GM19372 (cell line): ENCODE results near the gene DBI.

Source experiments
- ATAC-seq: cut with Tn5 transposase; IDR thresholded peaks from one replicate; pipeline ENCODE4 v1.9.1; 2021; ENCODE audit warnings: mild to moderate bottlenecking, low read depth, moderate library complexity; ENCODE audit not compliant: unreplicated experiment

The DBI gene

DNA sequence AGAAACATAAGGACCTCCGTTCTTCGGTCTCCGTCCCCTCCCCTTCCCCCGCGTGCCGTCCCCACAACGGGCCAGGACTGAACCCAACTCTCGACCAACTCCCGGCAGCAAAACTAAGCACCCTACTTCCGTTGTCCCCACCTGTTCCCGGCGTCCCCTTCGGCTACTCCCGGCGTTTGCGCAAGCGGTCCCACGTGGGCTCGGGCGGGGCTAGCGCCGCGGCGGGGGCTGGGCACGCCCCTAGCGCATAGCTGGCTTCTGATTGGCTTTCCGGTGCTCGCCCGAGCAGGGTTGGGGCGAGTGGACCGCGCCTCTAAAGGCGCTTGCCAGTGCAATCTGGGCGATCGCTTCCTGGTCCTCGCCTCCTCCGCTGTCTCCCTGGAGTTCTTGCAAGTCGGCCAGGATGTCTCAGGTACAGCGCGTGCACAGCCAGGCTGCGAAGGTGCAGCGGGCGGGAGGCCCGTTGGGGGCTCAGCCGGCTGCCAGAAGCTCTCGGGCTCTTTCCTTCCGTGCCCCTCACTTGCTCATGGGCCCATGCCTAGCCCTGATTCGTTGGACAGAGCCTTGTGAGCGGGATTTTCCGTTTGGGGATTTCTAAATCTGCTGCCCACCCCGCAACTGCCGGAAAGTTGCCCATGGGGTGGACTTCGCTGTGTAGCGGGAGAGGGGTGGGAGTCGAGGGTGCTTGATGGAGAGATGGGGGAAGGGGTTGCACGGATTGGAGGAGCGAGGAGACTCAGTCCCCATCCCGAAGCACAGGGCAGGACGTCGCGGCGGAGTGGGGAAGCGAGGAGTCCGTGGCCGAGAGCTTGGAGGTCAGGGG is at the start of gene DBI, which contains the start of gene C2orf76:
Gene DBI (plus strand): TSS at position 329 of the 823 bp plus-strand sequence. CDS start 75 bp downstream, at position 404.
Gene C2orf76 (minus strand): TSS at position 186 of the 823 bp plus-strand sequence. CDS start 26,875 bp downstream, outside the sequence.
- peak; percentile 93 for ATAC-seq

DNA sequence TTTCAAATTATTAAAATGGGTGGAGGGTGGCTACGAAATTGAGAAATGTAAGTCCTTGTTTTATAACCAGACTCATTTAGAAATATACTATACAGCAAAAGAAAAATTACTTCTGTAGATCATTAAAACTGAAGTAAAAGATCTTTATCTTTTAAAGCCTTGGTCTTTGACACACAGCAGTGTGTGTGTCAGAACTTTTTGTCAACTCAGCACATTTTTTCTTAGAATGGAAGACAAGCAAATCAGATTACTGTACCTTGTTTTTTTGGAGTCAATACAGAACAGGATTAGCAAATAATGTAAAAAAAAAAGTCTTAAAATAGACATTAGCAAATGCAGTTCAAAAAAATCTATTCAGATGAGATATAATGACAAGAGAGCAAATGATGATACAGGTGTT is 49.2 kb upstream of the DBI start:
- ATAC-seq, result no peak

DNA sequence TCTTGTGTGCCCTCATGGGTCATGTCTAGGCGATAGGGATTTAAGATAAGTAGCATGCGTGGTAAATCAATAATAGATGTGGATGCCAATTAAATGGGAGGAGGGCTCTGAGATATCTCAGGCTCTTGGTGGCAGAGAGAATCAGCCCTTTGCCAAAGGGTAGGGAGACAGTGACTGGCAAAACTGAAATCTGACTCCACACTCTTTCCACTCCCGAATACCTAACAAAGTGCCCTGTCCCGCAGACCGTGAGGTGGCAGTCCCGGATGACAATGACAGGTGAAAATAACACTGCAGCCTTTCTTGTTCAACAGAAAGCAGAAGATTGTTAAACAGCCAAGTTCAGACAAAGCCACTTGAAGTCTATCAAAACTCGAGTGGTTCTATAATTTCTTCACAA is 47.2 kb upstream of the DBI start:
- ATAC-seq, result no peak

DNA sequence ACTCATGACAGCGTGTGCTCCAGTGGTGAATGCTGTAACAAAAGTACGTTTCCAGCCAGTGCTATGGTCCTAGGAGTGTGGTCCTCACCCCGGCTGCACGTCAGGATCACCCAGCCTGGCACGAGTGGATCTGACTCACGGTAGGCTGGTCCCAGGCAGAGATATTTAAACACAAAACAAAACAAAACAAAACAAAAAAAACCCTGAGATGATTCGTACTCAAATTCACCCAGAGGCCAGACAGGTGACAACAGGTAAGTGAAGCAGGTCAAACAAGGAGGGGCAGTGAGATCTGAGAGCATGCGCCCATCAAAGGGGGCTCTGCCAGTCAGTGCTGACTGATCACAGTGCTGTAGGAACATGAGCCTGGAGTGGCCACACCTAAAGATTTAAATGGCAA is 43.3 kb upstream of the DBI start:
- ATAC-seq, result no peak

DNA sequence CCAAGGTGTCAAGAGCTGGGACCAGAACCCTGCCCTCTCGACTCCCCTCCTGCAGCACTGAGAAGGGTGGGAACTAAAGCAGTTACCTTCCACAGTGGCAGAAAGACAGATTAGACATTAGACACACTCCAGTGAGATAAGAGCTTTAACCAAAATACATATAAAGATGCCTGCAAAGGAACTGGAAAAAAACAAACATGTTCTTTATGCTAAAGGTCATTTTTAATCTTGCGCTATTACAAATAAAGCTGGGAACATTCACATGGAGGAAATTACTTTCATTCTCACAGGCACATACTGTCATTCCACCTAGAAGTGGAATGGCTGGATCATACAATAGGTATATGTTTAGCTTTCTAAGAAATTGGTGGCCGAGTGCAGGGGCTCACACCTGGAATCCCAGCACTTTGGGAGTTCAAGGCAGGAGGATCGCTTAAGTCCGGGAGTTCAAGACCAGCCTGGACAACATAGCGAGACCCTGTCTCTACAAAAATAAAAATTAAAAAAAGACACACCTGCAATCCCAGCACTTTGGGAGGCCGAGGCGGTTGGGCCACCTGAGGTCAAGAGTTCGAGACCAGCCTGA is 42.0 kb upstream of the DBI start:
- no peak for ATAC-seq

DNA sequence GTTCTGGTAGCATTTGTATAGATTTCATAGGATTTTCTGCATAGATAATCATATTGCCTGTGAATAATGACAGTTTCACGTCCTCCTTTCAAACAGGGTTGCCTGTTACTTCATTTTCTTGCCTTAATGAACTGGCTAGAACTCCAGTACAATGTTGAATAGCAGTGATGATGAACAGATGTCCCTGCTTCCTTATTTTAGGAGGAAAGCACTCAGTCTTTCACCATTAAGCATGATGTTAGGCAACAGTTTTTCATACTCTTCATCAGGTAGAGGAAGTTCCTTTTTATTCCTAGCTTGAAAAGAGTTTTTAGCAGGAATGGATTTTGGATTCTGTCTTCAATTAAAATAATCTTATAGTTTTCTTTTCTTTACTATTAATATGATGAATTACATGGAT is 39.8 kb upstream of the DBI start:
- ATAC-seq, result no peak

DNA sequence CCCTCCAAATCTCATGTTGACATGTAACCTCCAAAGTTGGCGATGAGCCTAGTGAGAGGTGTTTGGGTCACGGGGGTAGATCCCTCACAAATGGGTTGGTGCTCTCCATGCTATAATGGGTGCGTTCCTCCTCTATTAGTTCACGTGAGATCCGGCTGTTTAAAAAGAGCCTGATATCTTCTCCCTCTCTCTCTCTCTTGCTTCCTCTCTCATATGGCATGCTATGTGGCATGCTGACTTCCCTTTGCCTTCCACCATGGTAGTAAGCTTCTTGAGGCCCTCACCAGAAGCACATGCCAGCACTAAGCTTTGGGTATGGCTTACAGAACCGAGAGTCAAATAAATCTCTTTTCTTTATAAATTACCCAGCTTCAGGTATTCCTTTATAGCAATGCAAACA is 39.3 kb upstream of the DBI start:
- ATAC-seq, result no peak

DNA sequence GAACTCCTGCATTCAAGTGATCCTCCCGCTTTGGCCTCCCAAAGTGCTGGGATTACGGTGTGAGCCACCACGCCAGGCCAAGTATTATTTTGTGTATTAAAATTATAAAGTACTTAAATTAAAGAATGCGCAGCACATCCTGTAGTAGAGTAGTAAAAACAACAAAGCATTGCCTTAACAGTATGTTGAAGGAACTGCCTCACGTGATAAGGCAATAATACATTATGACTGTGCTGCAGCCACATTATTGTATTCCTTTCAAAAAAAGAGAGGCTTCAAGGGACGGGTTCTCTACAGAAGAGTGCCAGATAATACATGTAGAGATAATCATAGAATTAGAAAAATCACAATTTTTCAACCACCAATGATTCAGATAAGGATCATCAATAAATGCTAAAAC is 33.8 kb upstream of the DBI start:
- ATAC-seq, result no peak

DNA sequence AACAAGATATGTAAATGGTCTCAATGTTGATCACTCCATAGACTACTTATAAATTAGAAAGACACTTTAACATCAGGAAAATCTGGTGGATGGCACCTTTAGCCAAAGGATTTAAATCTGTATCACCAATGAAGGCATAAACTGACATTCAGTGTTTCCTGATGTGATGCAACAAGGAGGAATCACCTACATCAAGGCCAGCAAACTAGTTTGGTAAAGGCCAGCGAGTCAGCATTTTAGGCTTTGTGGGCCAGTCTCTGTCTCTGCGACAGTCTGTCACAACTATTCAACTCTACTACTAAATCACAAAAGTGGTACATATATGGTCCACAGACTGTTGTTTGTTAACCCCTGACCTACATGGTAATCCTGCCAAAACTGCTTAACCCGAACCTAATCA is 33.4 kb upstream of the DBI start:
- no peak for ATAC-seq

DNA sequence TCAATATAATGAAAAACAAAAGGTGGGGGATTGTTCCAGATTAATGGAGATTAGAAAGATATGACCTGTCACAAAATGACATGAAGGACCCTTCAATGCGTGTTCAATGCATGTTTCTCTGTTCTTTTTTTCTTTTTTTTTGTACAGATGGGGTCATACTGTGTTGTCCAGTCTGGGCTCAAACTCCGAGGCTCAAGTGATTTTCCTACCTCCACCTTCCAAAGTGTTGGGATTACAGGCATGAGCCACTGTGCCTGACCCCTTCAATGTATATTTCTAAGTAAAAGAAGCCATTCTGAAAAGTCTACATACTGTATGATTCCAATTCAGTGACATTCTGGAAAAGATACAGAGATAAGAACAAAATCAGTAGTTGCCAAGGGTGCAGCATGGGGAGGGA is 32.9 kb upstream of the DBI start:
- no peak for ATAC-seq

DNA sequence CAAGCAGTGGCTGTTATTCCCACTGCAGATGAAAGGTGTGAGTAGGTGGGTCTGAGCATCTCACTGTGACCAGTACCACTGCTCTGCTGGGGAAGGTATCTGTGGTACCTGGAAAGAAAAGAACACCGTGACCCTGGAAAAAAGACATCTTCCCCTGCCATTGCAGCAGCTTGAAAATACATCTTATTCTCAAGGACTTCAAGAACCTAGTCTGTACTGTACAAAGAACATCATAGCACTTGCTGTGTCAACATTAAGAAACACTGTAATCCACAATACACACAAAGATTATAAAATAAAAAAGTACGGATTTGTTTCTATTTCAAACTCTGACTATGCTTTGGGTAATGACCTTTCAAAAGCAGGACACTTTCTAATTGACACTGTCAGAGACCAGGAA is 29.0 kb upstream of the DBI start:
- ATAC-seq, result no peak

DNA sequence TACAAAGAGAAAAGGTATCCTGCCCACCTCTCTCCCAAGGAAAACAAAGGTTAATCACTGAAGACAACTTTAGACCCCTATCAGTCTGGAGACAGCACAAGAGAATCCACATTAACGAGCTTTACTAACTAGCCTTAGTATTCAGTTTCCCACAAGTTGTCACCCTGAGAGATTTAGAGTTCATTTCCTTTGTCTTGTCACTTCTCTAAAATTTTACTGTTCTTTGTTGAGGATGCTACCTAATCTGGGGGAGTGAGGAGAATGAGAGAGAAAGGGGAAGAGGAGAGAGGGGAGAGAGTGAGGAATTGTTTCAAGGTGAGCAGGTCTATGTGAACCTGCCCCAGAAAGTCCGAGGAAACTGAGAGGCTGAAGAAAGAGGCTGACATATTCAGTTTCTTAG is 28.5 kb upstream of the DBI start:
- ATAC-seq, result no peak

DNA sequence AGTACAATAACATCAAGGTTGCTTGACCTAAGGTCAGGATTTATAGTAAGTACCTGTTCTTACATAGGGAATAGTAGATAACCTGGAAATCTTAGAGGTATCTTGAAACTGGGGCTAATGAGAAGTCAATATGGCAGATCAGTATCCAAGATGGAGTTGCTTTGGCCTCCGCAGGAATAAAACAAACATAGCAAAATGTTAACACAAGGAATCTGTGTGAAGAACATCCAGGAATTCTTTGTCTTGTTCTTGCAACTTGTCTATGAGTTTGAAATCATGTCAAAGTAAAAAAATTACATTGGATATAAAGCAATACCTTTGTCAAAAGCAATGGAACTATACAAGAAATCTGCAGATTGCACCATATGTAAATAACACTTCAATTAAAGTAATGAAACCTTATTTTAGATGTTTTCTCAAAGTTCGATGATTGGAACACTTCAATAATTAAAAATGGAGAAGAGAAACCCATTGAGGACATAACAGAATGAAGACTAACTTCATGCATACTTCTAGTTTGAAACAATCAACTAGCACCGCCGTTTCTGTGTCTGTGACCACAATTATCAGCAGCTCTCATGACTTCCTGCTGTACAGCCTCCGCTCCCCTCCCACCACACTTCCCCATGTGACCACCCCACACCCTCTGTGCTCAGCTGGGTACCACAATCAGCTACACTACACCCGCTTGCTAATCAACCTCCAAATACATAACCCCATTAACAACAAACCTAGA is 27.8 kb upstream of the DBI start:
- peak; percentile 100 for ATAC-seq

DNA sequence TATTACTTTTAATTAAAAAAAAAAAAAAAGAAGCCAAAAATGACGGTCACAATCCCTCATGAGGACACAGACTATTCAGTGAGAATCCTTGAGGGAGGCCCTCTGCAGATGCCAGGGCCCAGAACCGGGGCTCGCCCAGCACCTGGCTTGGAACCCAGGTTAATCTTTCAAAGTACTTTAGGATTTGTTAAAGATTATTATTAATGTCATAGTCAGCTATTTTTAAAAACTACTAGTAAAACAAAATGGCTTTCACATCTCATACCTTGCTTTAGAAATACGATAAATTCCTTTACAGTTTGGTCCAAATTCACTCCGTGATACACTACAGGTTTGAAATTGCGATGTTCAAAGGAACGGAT is 27.2 kb upstream of the DBI start:
- no peak for ATAC-seq

DNA sequence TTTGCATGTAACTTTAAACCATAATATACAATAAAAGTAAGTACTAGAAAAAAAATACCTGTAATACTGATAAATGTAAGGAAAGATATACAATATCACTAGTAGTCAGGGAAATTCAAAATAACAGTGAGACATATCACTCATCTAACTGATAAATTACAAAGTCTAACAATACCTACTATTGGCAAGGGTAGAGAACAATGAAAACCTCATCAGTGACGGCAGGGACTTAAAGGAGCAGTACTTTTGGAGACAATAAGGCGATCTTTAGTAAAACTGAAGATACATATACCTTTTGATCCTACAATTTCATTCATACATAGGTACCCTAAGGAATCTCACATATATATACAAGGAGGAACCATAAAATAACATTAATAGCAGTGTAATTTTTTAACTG is 25.1 kb upstream of the DBI start:
- no peak for ATAC-seq

DNA sequence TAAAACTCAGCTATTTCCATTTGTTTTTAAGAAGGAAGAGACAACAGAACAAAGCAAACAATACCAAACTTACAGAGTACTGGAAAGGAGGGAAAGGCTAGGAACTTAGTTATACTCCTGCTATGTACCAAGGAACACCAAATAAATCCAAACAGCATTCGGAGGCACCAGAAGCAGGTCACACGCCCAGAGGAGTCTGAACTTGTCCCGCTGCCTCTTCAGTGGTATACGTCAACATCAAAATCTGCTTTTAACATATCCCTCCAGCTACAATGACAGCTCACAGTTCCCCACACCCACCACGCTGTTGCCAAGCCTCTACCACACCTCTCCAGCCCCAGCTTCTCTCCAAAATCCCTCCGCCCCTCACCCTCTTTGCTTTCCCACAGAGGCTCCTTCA is 17.5 kb upstream of the DBI start:
- no peak for ATAC-seq

DNA sequence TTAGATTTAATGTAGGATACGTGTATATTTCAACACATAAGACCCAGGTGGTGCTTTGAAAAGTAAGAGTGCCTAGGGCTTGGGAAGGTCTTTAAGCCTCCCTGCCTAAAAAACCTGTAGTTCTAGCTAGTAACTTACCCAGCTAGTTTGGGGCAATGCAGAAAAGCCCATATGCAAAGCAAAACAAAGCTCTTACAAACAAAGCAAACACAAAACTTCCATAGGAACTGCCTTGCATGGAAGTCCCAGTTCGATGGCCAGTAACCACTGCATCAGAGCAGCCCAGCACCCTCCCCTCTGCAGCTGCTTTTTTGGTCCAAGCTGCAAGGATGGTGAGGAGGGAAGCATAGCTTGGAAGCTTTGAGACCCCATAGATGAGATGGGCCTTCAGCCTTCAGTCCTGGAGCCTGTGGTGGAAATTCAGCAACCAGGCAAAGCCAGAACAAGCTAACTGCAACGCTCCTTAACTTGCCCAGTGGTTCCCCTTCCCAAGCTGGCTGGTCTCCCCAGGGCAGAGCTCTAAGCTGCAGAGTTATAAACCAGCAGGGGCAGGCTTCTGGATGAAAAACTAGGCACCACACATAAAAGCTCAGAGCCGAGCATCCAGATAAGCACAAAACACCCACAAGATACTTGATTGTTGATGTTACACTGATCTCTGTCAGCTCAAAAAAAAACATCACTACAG is 16.3 kb upstream of the DBI start:
- no peak for ATAC-seq

DNA sequence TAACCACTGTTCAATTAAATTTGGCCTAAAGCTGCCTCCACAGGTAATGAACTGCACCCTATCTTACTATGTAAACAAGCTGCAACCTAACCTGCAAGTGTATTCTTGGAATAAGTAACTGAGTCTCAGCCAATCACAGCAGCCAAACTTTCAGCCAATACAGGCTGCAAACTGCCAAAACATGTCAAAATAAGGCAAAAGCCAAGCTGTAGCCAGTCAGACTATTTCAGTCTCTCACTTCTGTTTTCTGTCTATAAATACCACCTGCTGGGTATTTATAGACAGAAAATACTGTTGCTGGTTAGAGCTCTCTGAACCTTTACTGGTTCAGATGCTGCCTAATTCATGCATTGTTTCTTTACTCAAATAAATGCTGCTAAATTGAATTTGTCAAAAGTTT is 14.4 kb upstream of the DBI start:
- ATAC-seq, result peak; percentile 96

DNA sequence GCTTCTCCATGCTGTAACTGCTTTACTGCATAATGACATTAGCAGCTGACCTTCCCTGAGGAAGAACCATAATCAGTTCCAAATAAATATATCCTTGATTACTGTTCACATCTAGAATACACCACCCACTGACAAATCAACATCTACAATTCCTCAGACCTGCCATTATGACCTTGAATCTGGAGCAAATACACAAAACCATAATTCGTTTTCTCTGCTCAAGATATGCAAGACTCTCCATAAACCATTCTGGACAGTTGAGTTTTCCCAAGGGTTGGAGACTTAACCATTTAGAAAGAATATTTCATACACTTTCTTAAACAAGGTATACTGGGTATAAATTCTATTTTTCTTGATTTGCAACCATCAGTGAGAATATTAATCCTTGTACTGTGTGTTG is 11.9 kb upstream of the DBI start:
- no peak for ATAC-seq

DNA sequence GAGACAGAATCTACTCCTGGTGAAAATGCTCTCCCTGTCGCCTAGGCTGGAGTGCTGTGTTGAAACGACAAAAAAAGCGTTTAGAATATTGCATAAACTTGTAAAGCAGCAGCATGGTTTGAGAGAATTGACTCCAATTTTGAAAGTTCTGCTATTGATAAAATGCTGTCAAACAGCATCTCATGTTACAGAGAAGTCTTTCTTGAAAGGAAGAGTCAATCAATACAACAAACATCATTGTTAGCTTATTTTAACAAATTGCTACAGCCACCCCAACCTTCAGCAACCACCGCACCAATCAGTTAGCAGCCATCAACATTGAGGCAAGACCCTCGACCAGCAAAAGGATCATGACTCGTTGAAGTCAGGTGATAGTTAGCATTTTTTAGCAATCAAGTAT is 7.0 kb upstream of the DBI start:
- no peak for ATAC-seq

DNA sequence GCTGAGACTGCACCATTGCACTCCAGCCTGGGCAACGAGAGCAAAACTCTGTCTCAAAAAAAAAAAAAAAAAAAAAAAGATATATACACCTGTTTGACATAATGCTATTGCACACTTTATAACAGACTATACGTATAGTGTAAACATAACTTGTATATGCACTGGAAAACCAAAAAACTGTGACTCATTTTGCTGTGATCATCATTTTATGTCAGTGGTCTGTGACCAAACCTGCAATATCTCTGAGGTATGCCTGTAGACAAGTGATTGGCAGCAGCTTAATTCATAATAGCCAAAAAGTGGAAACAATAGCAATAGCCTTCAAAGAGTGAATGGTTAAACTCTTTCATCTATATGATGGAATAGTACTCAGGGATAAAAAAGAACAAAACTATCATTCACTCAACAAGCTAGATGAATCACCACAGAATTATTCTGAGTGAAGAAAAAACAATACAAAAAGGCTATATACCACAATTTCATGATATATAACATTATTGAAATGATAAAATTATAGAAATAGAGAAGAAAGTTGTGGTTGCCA is 6.3 kb upstream of the DBI start:
- no peak for ATAC-seq
